GM21381 (cell line): ENCODE data around the gene ITGB2.

Source experiments
- ATAC-seq: cut with Tn5 transposase; IDR thresholded peaks from one replicate; pipeline ENCODE4 v1.9.1; 2021; ENCODE audit warnings: mild to moderate bottlenecking, moderate library complexity; ENCODE audit not compliant: unreplicated experiment

The ITGB2 gene

DNA sequence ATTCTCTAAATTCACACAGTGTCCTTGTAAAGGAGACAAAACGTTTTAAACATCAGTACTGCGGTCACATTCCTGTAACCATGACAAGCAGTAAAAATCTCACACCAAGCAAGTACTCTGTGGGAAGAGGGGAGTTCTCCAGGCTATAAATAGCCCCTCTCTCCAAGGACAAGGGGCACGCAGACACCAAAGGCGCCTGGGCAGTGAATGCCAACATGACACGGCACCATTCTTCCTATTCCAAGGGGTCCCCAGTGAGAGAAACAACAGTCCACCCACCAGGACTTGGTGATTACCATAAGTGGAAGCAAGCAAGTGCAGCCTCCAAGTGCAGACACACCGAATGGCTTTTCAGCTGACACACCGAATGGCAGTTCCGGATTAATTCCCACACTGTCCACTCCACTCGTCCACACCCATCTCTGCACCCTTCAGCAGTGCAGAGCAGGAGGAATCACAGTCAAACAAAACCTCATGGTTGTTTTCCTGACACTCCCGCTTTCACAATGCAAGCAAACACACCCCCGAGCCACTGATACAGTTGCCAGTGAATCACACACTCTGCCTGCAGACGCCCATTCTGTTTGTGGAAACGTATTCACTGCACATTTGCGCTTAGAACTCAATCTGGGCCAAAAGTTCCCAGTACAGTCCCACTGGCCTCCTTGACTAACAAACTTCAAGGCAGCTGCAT is 49.0 kb downstream of the ITGB2 start:
- no peak for ATAC-seq

DNA sequence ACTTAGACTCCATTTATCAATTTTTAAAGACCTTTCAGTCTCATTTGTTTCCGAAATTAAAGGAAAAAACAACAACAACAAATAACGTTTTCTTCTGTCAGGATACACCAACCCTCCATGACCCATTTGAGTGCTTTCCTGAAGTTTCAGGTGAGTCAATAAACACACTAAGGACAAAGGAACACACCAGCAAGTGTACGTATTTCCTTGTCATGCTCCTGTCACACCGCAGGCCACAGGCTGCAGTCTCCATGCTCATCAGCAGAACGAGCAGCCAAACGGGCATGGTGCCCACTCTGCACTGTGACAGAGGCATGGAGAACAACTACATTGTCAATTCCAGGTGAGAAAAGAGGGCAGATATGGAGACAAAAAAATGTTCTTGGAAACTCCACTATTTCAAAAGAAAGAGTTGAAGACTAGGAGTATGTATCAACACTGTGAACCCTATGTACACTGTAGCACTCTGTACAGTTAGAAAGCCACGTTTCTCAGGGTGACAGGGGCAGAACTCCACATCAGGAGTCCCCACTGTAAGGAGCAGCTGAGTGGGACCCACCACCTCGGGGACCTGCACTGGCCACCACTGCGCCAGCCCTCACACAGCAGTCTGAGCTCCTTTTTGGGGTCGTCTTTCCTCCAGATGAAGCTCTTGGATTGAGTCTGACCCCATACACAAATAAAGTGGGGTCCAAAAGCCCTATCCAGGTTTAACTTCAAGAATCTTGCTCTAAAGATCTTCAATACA is 49.8 kb downstream of the ITGB2 start:
- ATAC-seq, result no peak

DNA sequence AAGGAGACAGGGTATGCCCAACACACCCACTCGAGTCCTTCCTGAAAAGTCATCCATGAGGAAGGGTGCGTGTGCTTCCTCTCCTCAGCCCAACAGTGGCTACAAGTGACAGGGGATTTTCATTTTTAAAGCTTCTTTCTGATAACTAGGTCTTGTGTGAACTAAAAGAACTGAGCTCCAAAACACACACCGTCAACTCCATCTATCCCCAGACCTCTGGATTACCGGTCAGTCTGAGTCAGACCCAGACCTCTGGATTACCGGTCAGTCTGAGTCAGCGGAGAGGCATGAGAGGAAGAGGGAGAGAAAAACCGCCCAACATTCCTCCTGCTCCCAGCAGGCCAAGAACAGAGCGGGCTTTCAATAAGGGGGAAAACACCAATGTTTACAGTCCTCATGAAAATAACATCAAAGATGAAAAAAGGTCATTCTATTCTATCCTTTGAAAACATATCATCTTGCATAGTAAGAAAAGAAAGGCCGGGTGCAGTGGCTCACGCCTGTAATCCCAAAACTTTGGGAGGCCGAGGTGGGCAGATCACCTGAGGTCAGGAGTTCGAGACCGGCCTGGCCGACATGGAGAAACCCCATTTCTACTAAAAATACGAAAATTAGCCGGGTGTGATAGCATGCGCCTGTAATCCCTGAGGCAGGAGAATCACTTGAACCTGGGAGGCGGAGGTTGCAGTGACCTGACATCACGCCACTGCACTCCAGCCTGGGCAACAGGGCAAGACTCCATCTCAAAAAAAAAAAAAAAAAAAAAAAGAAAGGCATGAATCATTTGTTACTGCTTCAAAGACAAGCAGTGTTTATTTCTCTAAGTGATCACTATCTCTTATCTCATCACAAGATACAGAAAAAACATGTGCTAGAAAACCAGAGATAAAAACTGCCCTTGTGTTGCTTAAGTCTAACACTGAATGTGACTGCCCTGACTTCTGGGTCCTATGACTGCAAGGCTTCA is 50.6 kb downstream of the ITGB2 start:
- ATAC-seq, result no peak

DNA sequence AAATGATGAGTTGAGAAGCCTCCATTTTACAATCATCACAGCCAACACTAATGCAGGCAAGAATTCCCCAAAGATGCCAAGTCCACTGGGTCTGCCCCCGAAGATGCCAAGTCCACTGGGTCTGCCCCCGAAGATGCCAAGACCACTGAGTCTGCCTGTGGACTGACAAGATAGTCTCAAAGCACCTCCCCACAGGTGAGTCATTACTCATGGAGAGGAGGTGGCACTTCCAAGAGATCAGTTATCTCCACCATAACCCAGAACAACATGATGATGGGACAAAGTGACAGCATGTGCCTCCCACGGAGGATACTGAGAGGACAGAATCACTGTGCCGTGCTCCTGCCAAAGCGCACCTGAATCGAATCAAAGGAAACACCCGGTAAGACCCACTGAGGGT is 52.0 kb downstream of the ITGB2 start:
- ATAC-seq, result no peak

DNA sequence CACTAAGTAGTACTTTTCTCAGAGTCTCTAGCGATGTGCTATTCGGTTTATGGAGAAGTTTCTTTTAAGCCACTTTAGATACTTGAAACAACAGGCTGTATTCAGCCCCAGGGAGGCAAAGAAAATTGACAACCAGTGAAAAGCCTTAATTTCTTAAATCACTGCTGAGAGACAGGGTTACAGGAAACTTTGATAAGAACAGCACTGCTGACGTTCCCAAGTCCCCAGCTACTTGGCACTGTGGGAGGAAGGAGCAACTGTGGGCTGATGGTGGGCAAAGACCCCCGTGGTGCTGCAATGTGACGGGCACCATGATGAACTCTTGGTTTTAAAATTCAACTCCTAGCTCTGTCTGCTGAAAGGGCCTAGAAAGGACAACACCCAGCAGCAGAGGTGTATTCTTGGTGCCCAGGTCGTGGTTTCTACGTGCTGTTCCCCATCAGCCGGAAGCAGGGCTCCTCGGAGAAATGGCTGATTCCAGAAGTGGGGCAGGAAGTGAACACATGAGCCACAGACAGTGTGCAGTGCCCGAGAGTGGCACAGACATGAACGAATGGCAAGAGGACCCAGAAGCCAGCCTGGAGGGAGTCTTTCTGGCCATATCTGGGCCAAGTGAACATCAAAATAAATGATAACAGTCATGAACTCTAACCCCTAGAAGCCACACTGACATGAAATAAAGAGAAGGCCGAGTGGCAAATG is 52.5 kb downstream of the ITGB2 start:
- no peak for ATAC-seq

DNA sequence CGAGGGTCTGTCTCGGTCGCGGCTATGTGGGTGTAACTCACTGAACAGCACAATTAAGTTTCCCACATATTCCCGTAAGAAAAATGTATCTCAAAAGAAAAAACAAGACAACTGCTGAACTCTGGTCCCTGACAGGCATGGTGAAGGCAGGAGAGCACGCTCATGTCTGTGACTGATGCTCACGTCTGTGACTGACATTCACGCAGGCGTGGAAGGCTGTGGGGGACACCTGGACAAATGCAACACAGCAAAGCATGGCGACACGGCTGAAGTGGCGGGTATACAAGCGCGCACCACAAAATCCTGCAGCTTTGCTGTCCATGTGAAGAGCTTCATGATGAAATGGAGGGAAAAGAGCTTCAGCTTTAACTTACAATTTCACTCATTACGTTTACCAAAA is 53.2 kb downstream of the ITGB2 start:
- ATAC-seq, result no peak

DNA sequence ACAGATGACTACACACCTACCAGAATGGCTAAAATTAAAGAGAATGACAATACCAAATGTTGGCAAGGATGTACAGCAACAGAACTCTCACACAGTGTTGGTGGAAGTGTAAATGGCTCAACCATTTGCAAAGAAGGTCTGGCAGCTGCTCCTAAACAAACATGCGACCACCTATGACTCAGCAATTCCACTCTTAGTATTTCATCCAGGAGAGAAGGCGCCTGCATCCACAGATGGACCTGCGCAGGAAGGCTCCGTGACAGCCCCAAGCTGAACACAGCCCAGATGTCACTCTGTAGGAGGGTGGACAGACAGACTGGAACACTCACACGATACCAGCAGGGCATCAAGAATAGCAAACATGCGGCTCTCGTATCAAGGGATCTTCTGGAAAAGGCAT is 53.9 kb downstream of the ITGB2 start:
- no peak for ATAC-seq

DNA sequence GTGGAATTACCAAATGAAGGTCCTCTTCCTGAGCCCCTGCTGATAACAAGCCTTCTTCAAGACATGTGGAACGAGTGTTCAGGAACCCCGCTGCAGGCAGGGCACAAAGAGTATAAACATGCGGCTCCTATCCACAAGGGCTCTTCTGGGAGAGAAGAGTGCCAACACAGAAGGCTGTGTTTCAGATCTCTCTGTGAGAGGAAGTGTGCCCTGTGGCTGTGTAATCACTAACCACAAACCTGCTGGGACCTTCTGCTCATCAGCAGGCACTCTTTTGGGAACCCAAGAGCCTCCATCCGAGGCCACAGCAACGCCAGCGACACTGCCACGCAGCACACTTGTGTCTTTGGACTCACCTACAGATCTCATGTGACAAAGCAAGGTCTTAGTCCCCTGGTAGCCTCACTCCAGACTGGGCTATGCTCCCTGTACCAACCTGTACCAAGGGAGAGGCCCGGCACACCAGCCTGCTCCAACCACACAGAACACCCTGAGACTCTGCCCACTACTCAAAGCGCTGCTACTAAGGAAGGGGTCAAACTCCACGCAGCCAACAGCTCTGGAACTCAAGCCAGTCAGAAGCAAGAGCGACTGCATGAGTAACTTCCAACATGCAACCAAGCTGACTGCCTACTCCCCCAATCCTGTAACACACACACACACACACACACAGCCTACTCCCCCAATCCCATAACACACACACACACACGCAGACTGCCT is 55.0 kb downstream of the ITGB2 start:
- ATAC-seq, result no peak

DNA sequence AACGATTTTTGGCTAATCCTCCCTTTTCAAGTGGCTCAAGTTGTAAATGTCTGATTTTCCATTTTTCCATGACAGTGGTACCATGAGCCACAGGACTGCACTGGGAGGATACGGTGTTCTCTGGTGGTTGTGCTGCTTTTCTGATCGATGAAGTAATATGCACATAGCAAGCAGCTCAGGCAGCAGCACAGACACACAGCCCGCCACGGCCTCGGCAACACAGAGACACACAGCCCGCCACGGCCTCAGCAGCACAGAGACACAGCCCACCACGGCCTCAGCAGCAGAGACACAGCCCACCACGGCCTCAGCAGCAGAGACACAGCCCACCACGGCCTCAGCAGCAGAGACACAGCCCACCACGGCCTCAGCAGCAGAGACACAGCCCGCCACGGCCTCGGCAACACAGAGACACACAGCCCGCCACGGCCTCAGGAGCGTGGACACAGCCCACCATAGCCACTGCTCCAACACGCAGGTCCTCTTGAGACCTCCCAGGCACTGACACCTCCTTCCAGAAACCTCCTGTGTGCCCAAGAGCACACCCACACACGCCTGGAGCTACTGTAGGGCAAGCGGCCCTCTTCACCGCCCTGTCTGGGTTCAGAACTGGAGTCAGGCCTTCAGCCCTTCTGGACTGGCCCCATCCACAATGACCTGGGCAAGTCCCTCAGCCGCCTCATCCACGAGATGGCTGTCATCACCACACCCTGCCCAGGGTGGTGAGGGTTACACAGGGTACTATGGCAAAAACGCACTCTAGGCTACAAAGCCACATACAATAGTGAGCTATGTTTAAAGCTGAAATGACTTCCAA is 57.6 kb downstream of the ITGB2 start:
- no peak for ATAC-seq

GRCh38 chr21:44858791-44859190 is 61.9 kb downstream of the ITGB2 start:
- ATAC-seq, result no peak

- no peak for ATAC-seq
Measured at GRCh38 chr21:44858291-44858690, 62.4 kb downstream of the ITGB2 start.

GRCh38 chr21:44857127-44857892 is 63.4 kb downstream of the ITGB2 start:
- no peak for ATAC-seq

DNA sequence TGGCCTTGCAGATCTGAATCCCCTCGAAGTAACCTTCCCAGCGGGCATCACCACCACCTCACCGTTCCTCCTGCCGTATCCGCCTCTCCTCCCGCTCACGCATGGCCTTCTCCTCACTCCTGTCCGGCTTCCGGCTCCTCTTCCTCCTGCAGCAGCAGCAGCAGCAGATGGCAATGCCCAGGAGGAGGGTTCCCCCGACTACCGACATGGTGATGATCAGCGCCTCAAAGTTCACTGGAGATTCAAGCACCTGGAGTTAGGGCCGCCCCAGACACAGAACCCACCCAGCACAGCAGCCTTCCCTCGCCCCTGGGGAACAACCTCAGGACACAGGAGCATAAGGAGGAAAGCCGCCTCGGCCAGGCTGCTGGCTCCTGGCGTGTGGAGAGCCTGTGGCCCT is 64.6 kb downstream of the ITGB2 start:
- no peak for ATAC-seq

- no peak for ATAC-seq
Measured at GRCh38 chr21:44855572-44855971, 65.1 kb downstream of the ITGB2 start.

DNA sequence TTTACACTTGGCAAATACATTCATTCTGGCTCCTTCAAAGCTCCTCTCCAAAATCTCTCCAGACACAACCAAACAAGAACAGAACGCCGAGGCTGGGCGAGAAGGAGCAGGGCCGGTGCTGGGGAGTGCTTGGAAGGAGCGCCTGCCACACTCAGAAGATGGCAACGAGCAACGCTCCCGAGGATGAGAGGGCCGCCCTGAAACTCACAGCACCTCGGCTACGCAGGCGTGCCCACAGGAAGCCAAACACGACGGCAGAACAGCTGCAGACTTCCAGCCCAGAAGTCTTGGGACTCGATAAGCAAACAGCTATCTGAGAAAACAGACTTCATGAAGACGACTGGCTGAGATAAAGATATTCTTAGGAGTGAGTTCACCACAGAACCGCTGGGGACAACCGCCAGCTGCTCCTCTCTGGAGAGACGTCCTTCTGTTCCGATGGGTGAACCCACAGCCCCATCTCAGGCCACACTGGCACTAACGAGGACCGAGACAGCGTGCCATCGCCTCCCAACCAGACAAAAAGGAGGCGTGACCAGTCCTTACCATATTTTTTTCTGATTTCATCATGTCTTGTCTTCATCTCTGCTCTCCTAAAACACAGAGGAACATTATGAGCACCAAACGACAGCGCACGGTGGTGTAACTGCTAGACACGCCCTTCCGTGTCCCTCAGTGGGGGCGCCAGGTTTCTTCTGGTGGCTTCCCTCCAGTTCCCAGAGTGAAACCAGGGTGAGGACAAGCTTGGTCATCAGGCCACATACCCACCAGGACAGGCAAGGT is 65.8 kb downstream of the ITGB2 start:
- ATAC-seq, result no peak

GRCh38 chr21:44854391-44854663 is 66.4 kb downstream of the ITGB2 start:
- ATAC-seq, result no peak

- ATAC-seq, result no peak
Measured at GRCh38 chr21:44853601-44854390, 66.9 kb downstream of the ITGB2 start.
